Putamen (tissue), 1 donor: ENCODE measurements around the gene RASSF5.
A peak's percentile ranks its signal among the peaks of the same experiment; 100 is the strongest.
"Not testable (repeated sequence)": the region's sequence is repeated elsewhere in the genome, so short reads cannot be mapped to it uniquely, and the experiment has no call there.

Experiments used
- DNase-seq: peaks from one replicate; pipeline ENCODE4 v3.0.0-alpha.2; 2016; ENCODE audit warnings: low spot score

The RASSF5 gene

GRCh38 chr1:206570529-206570928 is 63.2 kb downstream of the RASSF5 start:
- no peak for DNase-seq

DNA sequence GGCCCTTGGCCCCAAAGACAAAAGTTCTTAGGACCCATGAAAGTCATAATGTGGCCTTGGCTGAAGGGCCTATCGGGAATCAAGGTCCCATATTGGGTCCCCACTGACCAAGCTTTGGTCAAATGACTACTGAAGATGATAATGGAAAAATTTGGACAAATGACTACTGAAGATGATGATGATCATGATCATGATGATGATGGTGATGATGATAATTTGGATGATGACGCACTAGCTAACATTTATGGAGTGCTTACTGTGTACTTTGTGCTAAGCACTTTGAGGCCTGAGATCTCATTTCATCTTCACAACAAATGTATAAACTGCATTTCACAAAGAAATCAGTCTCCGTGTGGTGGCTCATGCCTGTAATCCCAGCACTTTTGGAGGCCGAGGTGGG is 65.5 kb downstream of the RASSF5 start:
- no peak for DNase-seq

DNA sequence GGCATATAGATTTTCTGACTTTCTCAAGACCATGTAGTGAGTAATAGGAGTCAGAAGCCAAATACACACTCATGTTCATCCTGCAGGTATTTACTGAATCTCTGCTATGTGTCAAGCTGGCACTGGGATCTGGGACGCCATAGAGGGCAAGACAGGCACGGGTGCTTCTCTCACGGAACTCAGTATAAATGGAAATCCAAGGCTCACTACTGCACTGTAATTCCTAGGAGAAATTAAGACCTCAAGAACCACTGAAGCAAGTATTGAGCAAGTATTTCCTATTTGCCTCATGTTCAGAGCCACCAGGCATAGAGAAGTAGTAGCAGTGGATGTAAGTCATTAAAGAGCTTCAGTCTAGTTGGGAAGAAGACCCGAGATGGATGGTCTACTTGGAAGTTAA is 66.0 kb downstream of the RASSF5 start:
- DNase-seq: no peak

- DNase-seq: no peak
These were observed 66.4 kb downstream of the RASSF5 start for GRCh38 chr1:206573762-206574161.

GRCh38 chr1:206575165-206575893 is 68.0 kb downstream of the RASSF5 start:
- DNase-seq: peak; percentile 50

- DNase-seq: no peak
These were observed 68.8 kb downstream of the RASSF5 start for GRCh38 chr1:206575894-206576737.

GRCh38 chr1:206577626-206578025 is 70.3 kb downstream of the RASSF5 start:
- DNase-seq: no peak

GRCh38 chr1:206578068-206578977 is 71.0 kb downstream of the RASSF5 start:
- DNase-seq: no peak

DNA sequence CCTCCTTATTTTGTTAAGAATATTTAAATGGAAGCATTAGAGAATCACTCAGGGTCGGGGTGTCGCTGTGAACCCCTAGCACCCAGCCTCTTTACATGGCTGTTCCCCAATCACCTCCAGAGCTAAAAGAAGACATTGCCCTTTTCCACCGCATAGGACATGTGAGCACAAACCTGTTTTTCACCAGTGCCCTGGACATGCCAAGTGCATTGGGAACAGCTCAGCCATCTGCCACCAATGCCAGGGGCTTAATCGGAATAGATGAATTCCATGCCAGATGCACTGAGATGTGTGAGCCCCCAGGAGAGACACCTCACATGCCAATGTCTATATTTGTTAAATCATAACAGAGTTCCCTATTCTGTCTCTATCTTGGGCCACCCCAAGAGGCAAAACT is 71.6 kb downstream of the RASSF5 start:
- DNase-seq: no peak

DNA sequence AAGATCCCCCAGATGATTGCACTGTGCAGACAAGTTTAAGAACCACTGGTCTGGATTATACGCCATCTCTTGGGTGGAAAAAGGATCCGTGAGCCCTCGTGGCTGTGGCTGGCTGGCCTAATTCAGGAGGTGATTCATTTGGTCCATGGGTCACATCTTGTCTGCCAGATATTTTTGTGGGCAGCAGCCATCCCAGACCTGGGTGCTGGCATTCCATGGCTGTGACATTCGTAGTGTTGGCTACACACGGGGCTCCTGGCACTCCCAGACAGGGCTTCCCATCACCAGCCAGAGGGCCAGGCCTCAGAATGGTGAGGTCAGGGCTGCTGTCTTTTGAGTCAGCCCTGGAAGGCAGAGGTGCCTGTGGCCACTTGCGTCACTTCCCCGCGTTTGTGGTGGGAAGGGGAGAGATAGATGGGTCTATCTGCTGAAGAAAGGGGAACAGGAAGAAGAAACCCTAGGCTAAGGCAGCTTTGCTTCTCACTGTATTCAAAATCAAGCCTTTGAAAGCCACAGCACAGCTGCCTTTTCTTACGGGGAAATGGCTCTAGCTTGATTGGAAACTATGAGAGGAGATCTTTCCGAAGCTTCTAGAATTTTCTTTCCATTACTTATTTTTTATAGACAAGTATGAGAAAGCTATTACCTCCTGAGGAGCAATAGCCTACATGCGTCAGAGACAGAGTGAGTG is 72.6 kb downstream of the RASSF5 start:
- peak; percentile 63 for DNase-seq

- no peak for DNase-seq
These were observed 73.2 kb downstream of the RASSF5 start for GRCh38 chr1:206580438-206581113.

- DNase-seq: not testable (repeated sequence)
These were observed 73.8 kb downstream of the RASSF5 start for GRCh38 chr1:206581114-206581497.

GRCh38 chr1:206581571-206581981 is 74.2 kb downstream of the RASSF5 start:
- DNase-seq: no peak

DNA sequence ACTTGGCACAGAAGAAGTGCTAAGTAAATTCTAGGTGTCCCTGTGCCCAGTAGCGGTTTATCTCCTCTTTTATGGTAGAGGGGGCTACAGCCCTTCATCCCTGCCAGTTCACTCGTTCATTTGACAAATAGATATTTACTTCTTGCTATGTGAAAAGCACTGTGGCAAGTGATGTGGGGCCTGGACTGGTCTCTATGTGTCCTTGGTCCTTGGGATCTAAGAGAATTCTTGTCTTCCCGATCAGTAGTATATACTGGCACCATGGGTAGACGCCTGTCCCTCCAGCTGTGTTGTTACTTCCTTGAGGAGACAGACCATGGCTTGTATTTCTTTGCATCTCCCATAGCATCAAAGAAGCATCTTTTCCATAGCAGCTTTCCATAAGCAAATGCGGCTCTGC is 75.2 kb downstream of the RASSF5 start:
- no peak for DNase-seq

GRCh38 chr1:206582971-206583706 is 75.8 kb downstream of the RASSF5 start:
- peak; percentile 25 for DNase-seq

DNA sequence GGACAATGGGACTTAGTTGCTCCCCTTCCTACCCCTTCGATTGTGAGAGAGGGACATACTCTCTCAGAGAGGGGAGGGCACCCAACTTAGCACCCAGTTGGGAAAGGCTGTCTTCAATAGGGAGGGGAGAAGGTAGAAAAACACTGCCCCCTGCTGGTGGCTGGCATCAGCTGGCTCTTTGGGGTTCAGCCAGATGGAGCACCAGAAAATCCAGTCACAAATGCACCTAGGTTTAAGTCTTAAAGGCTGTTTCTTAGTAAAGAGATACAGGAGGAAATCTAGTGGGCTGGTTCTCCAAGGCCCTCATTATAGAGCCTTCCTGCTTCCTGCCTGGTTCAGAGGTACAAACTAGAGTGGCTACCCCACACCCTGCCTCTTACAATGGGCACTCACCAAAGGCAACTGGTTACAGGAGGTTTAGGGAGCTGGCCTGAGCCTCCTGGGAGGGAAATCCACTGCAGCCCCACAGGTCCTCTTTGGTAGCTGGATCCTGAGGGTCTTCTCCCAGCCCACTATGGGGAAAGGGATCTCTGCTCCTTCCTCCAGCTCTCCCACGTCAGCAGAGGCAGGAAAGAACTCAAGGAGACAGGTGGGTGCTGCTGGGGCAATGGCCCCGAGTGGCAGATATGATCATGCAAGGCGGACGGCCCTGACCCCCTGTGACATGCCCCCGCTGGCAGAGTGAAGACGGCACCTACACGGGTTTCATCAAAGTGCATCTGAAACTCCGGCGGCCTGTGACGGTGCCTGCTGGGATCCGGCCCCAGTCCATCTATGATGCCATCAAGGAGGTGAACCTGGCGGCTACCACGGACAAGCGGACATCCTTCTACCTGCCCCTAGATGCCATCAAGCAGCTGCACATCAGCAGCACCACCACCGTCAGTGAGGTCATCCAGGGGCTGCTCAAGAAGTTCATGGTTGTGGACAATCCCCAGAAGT is 76.6 kb downstream of the RASSF5 start:
- DNase-seq: peak; percentile 45

- DNase-seq: no peak
These were observed 77.4 kb downstream of the RASSF5 start for GRCh38 chr1:206584683-206585082.

DNA sequence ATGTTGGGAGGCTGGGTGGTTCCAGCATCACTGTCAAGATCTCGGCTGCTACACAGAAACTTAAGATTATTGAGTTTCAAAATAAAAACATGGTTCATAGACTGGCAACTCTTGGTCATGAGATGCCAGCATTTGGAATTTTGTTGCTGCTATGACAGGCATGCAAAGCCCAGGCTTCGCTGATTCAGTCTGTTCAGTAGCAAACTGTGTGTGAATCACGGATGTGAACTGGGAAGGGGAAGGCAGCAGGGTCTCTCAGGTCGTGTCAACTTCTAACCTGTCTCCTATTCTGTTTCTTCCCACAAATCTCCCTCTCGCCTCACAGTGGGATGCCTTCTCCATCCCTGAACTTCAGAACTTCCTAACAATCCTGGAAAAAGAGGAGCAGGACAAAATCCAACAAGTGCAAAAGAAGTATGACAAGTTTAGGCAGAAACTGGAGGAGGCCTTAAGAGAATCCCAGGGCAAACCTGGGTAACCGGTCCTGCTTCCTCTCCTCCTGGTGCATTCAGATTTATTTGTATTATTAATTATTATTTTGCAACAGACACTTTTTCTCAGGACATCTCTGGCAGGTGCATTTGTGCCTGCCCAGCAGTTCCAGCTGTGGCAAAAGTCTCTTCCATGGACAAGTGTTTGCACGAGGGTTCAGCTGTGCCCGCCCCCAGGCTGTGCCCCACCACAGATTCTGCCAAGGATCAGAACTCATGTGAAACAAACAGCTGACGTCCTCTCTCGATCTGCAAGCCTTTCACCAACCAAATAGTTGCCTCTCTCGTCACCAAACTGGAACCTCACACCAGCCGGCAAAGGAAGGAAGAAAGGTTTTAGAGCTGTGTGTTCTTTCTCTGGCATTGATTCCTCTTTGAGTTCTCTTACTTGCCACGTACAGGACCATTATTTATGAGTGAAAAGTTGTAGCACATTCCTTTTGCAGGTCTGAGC is 79.4 kb downstream of the RASSF5 start:
- no peak for DNase-seq
